BLaER1 (cell line): ENCODE measurements around the gene ERMARD.

Source experiments
- H3K27ac ChIP-seq: shearing (Covaris generic); formaldehyde crosslinking; 2 replicates; pipeline ENCODE4 v1.8.1; 2022
- H3K27me3 ChIP-seq: shearing (Covaris generic); formaldehyde crosslinking; 2 replicates; pipeline ENCODE4 v1.8.1; 2022
- H3K36me3 ChIP-seq: shearing (Covaris generic); formaldehyde crosslinking; 2 replicates; pipeline ENCODE4 v1.8.1; 2022
- H3K4me1 ChIP-seq: shearing (Covaris generic); formaldehyde crosslinking; 2 replicates; pipeline ENCODE4 v1.8.1; 2022
- H3K4me2 ChIP-seq: shearing (Covaris generic); formaldehyde crosslinking; 2 replicates; pipeline ENCODE4 v1.8.1; 2022
- H3K4me3 ChIP-seq: shearing (Covaris generic); formaldehyde crosslinking; 2 replicates; pipeline ENCODE4 v1.8.1; 2022
- H3K9ac ChIP-seq: shearing (Covaris generic); formaldehyde crosslinking; 2 replicates; pipeline ENCODE4 v1.8.1; 2022
- H3K9me3 ChIP-seq: shearing (Covaris generic); formaldehyde crosslinking; 2 replicates; pipeline ENCODE4 v1.8.1; 2022
- H4K20me1 ChIP-seq: shearing (Covaris generic); formaldehyde crosslinking; 2 replicates; pipeline ENCODE4 v1.8.1; 2022
- Cebpa-rat ChIP-seq: shearing (Covaris generic); IDR thresholded peaks from 2 replicates; pipeline ENCODE4 v1.8.1; 2022

Gene ERMARD

DNA sequence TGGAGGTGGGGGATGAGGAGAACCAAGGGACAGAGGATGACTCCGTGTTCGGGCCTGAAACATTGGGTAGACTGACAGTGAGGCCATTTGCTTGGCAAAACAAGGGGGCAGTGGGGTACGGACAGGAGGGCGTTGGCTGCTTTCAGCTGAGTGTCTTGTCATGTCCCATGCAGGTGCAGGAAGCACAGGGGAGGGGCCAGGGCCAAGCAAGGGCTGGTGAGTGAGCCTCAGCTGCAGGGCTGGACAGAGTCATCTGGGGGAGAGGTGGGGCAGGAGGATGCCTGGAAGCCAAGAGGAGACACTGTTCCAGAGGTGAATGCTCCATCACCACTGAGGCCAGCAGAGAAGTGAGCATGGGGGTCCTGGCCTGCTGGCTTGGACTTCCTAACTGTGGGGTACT is 78.4 kb downstream of the ERMARD start:
- Histone ChIP-seq H3K4me2 (no peak overlapping the region), H4K20me1 (peaks cover 10% of the 10 kb centered on the region; the same call in 1 of the 2 replicates), H3K27me3 (peaks cover 15% of the 10 kb centered on the region), H3K27ac (no peak overlapping the region), H3K4me3 (no peak overlapping the region), H3K36me3 (no peaks in the 10 kb centered on the region), H3K4me1 (peaks cover 15% of the 10 kb centered on the region), H3K9me3 (peaks cover 12% of the 10 kb centered on the region), H3K9ac (no peak overlapping the region)
- TF ChIP-seq Cebpa-rat: no peak

DNA sequence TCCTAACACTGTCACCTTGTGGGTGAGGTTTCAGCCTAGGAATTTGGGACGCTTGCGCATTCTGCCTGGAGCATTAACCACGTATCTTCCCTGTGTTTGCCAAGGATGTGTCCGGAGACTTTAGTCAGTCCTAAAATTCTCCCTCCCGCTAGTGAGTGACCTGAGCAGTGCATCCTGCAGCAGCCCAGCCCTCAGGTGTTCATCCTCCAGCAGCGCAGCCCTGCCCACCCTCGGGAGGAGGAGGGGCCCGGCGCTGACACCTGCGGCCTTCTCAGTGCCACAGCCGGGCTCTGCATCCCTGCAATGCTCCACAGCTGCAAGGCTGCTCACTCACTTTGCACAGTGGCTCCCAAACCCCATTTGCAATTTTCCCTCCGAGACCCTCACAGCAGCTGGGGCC is 79.5 kb downstream of the ERMARD start:
- H3K27me3 ChIP-seq: peaks cover 4% of the 10 kb centered on the region; the same call in 1 of the 2 replicates

More for the DNA sequence above, 79.5 kb downstream of the ERMARD start:
- Histone ChIP-seq H3K27ac (no peak overlapping the region), H3K9ac (no peak overlapping the region), H3K9me3 (peaks cover 10% of the 10 kb centered on the region), H3K4me1 (peaks cover 15% of the 10 kb centered on the region), H4K20me1 (peaks cover 10% of the 10 kb centered on the region; the same call in 1 of the 2 replicates), H3K36me3 (no peaks in the 10 kb centered on the region), H3K4me3 (no peak overlapping the region), H3K4me2 (no peak overlapping the region)
- TF ChIP-seq Cebpa-rat: no peak
